A549 (cell line): Measurements from ENCODE around the gene EAF1. TPM values are rescaled to one million over a fixed set of nuclear protein-coding genes. Genes with fewer than 3 reads are reported as not detected.
"Not testable (repeated sequence)": the region's sequence is repeated elsewhere in the genome, so short reads cannot be mapped to it uniquely, and the experiment has no call there.

Experiments
- ATAC-seq, 2 experiments: fragments of 200-7000 bp in 1 of 2; fragments of >200 bp in 1 of 2; cut with Nextera tagmentation in 1 of 2; cut with Tn5 transposase in 1 of 2; 3 replicates each; pipeline versions ENCODE4 v1.8.0 to v1.9.1; 2018 to 2020; ENCODE audit warnings: mild to moderate bottlenecking in 1 of 2, moderate library complexity in 1 of 2
- CTCF ChIA-PET: fragments of 300-600 bp; sonication (Branson Sonifier 250); formaldehyde crosslinking; extraction: SDS; loops from one replicate; lab custom pipeline; 2021; ENCODE audit warnings: antibody characterized with exemption, inconsistent platforms; lab: Yijun Ruan, JAX
- POLR2A ChIA-PET: fragments of 350-600 bp; formaldehyde crosslinking; extraction: SDS; loops from one replicate; lab custom pipeline; 2021; ENCODE audit warnings: antibody characterized with exemption, inconsistent platforms; lab: Yijun Ruan, JAX
- DNase-seq, 2 experiments: peaks; one replicate each; pipeline versions ENCODE4 v3.0.0 to v3.0.0-alpha.2; 2011 to 2016; ENCODE audit warnings: low read depth in 1 of 2, low spot score in 1 of 2
- FAIRE-seq: peaks from 2 replicates; lab custom pipeline; 2011; peaks lifted over from hg19 to GRCh38; lab: Jason Lieb, UNC
- H3K27ac ChIP-seq, 2 experiments: fragments of >200 bp; sonication (Bioruptor Twin); formaldehyde crosslinking; 3 replicates each; pipeline ENCODE4 v1.5.1; 2016 to 2017
- H3K4me1 ChIP-seq: fragments of >200 bp; sonication (Bioruptor Twin); formaldehyde crosslinking; 3 replicates; pipeline ENCODE4 v1.6.1; 2016
- H3K4me2 ChIP-seq: fragments of >200 bp; sonication (Bioruptor Twin); formaldehyde crosslinking; 3 replicates; pipeline ENCODE4 v1.6.1; 2016
- H3K4me3 ChIP-seq: fragments of >200 bp; sonication (Bioruptor Twin); formaldehyde crosslinking; 3 replicates; pipeline ENCODE4 v1.5.1; 2016
- H3K9me3 ChIP-seq: fragments of >200 bp; sonication (Bioruptor Twin); formaldehyde crosslinking; 3 replicates; pipeline ENCODE4 v1.6.1; 2016
- BHLHE40 ChIP-seq: IDR thresholded peaks from 2 replicates; pipeline ENCODE4 v1.6.1; 2012; ENCODE audit warnings: low read depth, low read length, inconsistent platforms
- CEBPB ChIP-seq, 2 experiments: fragments of >200 bp in 1 of 2; sonication (Bioruptor Twin) in 1 of 2; formaldehyde crosslinking in 1 of 2; IDR thresholded peaks; 2 replicates each; pipeline ENCODE4 v1.6.1; 2012 to 2016
- CHD2 ChIP-seq: fragments of 150-350 bp; IDR thresholded peaks from 2 replicates; pipeline ENCODE4 v1.6.1; 2014; ENCODE audit warnings: low read length; ENCODE audit not compliant: partially characterized antibody
- FOSL2 ChIP-seq, 2 experiments: fragments of 450-650 bp in 1 of 2; fragments of >200 bp in 1 of 2; sonication (Bioruptor Twin) in 1 of 2; formaldehyde crosslinking; IDR thresholded peaks; 2 replicates each; pipeline versions ENCODE4 v1.5.0 to v1.6.1; 2016 to 2020; ENCODE audit warnings: mild to moderate bottlenecking in 1 of 2, moderate library complexity in 1 of 2
- KDM1A ChIP-seq: fragments of 200-600 bp; sonication (generic); IDR thresholded peaks from 2 replicates; pipeline ENCODE4 v1.6.1; 2016; ENCODE audit warnings: low read depth, mild to moderate bottlenecking
- NFE2L2 ChIP-seq: fragments of 150-350 bp; conservative IDR thresholded peaks from 2 replicates; pipeline ENCODE4 v1.6.1; 2014; ENCODE audit warnings: low read length
- NPAS2 ChIP-seq: fragments of 250-450 bp; sonication (Bioruptor Pico); IDR thresholded peaks from 2 replicates; pipeline ENCODE4 v1.8.0; 2022; ENCODE audit warnings: mild to moderate bottlenecking, moderate library complexity, borderline replicate concordance
- NR3C1 ChIP-seq: fragments of >200 bp; sonication (Bioruptor Twin); formaldehyde crosslinking; IDR thresholded peaks from 3 replicates; pipeline ENCODE4 v1.6.1; 2017
- PHF8 ChIP-seq: fragments of 200-600 bp; sonication (generic); IDR thresholded peaks from 2 replicates; pipeline ENCODE4 v1.6.1; 2016; ENCODE audit warnings: low read depth, mild to moderate bottlenecking, antibody characterized with exemption, moderate library complexity, borderline replicate concordance
- POLR2AphosphoS2 ChIP-seq: conservative IDR thresholded peaks from 2 replicates; pipeline ENCODE4 v1.6.1; 2012; ENCODE audit warnings: low read length, improper control_type of control experiment, inconsistent platforms
- RNF2 ChIP-seq: fragments of 200-600 bp; sonication (generic); IDR thresholded peaks from 2 replicates; pipeline ENCODE4 v1.6.1; 2016; ENCODE audit warnings: low read depth, mild to moderate bottlenecking, antibody characterized with exemption, moderate library complexity, borderline replicate concordance
- TP53 ChIP-seq: fragments of 250-450 bp; sonication (Bioruptor Pico); IDR thresholded peaks from 2 replicates; pipeline ENCODE4 v1.5.0; 2021; ENCODE audit warnings: mild to moderate bottlenecking, moderate library complexity
- WGBS: methylation state at CpG from one replicate; pipeline ENCODE4 v1.1.6; 2017; ENCODE audit errors: missing lambda C conversion rate; 5-methylcytosine and 5-hydroxymethylcytosine counted together
- polyA plus RNA-seq, 4 experiments: library from polyadenylated mRNA; depleted of rRNA in 3 of 4; stranded (reverse); fragments of >200 nt; fragmentation: RNase III in 1 of 4; extraction: RNeasy Plus Mini Kit Qiagen cat#74134 plus additional on column Dnase treatment in 1 of 4; gene quantifications; 2 replicates in 3 of 4; 3 replicates in 1 of 4; pipeline ENCODE4 v1.2.3, GENCODE V29; 2011 to 2017
- TF ChIP-seq, protein P1 (sequence below): fragments of >200 bp; sonication (Bioruptor Twin); formaldehyde crosslinking; IDR thresholded peaks from 3 replicates; pipeline ENCODE4 v1.5.1; 2016
- TF ChIP-seq, protein P2 (sequence below): fragments of 150-350 bp; IDR thresholded peaks from 2 replicates; pipeline ENCODE4 v1.6.1; 2014; ENCODE audit warnings: low read depth, mild to moderate bottlenecking, low read length
- TF ChIP-seq, protein P3 (sequence below): fragments of 250-450 bp; sonication (Bioruptor Pico); IDR thresholded peaks from 2 replicates; pipeline ENCODE4 v1.5.0; 2020; ENCODE audit warnings: low read depth, mild to moderate bottlenecking, moderate library complexity
- TF ChIP-seq, protein P4 (sequence below): IDR thresholded peaks from 2 replicates; pipeline ENCODE4 v1.6.1; 2012
- TF ChIP-seq, protein P5 (sequence below): fragments of >200 bp; sonication (Bioruptor Twin); formaldehyde crosslinking; IDR thresholded peaks from 2 replicates; pipeline ENCODE4 v1.6.1; 2016
- TF ChIP-seq, protein P6 (sequence below): IDR thresholded peaks from 2 replicates; pipeline ENCODE4 v1.6.1; 2012
- TF ChIP-seq, protein P7 (sequence below): fragments of 250-450 bp; sonication (Bioruptor Pico); IDR thresholded peaks from 2 replicates; pipeline ENCODE4 v1.5.0; 2021; ENCODE audit warnings: mild to moderate bottlenecking, moderate library complexity, borderline replicate concordance

EAF1 gene
- polyA plus RNA-seq, 2 of the 4 experiments (the other 2 are of a cell fraction), result 13.9 to 20.7 TPM

DNA sequence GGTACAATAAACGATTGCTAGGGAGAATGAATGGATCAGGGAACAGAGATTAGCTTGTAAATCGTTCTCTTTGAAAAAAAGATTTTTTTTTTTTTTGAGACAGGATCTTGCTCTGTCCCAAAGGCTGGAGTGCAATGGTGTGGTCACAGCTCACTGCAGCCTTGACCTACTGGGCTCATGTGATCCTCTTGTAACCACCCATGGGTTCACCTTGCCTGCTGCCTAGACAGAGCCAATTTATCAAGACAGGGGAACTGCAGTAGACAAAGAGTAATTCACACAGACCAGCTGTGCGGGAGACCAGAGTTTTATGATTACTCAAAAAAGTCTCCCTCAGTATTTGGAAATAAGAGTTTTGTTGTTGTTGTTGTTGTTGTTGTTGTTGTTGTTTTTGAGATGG, 39.7 kb upstream of the EAF1 start:
- H3K27ac ChIP-seq, result no peak overlapping the region
- H3K4me1 ChIP-seq, result no peaks in the 10 kb centered on the region
- 53% methylated on average over 3 of the region's 3 CpGs for WGBS
- DNase-seq (no peak), FAIRE-seq (no peak), ATAC-seq (no peak)
- POLR2A ChIA-PET, result no interaction called here
- no peak overlapping the region for H3K4me3 ChIP-seq
- TF ChIP-seq POLR2AphosphoS2 (no peak), KDM1A (no peak), RNF2 (no peak), NPAS2 (CRISPR knock-in tag) (no peak), PHF8 (no peak)
- TF ChIP-seq, protein P1, sequence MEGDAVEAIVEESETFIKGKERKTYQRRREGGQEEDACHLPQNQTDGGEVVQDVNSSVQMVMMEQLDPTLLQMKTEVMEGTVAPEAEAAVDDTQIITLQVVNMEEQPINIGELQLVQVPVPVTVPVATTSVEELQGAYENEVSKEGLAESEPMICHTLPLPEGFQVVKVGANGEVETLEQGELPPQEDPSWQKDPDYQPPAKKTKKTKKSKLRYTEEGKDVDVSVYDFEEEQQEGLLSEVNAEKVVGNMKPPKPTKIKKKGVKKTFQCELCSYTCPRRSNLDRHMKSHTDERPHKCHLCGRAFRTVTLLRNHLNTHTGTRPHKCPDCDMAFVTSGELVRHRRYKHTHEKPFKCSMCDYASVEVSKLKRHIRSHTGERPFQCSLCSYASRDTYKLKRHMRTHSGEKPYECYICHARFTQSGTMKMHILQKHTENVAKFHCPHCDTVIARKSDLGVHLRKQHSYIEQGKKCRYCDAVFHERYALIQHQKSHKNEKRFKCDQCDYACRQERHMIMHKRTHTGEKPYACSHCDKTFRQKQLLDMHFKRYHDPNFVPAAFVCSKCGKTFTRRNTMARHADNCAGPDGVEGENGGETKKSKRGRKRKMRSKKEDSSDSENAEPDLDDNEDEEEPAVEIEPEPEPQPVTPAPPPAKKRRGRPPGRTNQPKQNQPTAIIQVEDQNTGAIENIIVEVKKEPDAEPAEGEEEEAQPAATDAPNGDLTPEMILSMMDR, result no peak
- TF ChIP-seq, protein P2, sequence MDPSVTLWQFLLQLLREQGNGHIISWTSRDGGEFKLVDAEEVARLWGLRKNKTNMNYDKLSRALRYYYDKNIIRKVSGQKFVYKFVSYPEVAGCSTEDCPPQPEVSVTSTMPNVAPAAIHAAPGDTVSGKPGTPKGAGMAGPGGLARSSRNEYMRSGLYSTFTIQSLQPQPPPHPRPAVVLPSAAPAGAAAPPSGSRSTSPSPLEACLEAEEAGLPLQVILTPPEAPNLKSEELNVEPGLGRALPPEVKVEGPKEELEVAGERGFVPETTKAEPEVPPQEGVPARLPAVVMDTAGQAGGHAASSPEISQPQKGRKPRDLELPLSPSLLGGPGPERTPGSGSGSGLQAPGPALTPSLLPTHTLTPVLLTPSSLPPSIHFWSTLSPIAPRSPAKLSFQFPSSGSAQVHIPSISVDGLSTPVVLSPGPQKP, result no peak
- no peak overlapping the region for H3K4me2 ChIP-seq
- CTCF ChIA-PET, result interaction anchor here (1.0 to 2.9 kb wide), 5 partner anchors 8 to 240 kb away, joined by 3 to 20 read pairs (median 12); no protein-coding TSS in a partner anchor
- H3K9me3 ChIP-seq, result peaks cover 11% of the 10 kb centered on the region; the same call in 1 of the 3 replicates

DNA sequence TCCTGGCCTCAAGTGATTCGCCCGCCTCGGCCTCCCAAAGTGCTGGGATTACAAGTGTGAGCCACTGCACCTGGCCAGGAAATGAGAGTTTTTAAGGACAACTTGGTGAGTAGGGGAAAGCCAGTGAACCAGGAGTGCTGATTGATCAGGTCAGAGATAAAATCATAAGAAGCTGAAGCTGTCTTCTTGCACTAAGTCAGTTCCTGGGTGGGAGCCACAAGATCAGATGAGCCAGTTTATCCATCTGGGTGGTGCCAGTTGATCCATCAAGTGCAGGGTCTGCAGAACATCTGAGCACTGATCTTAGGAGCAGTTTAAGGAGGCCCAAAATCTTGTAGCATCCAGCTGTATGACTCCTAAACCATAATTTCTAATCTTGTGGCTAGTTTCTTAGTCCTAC, 39.1 kb upstream of the EAF1 start:
- H3K4me1 ChIP-seq, ATAC-seq, H3K4me3 ChIP-seq, FAIRE-seq, POLR2A ChIA-PET, H3K4me2 ChIP-seq, DNase-seq, H3K27ac ChIP-seq: not testable (repeated sequence)
- 100% methylated on average over 3 of the region's 3 CpGs for whole genome bisulfite sequencing
- CTCF ChIA-PET, result interaction anchor here (1.3 to 2.9 kb wide), 4 partner anchors 9 to 121 kb away, joined by 5 to 20 read pairs (median 12); no protein-coding TSS in a partner anchor
- H3K9me3 ChIP-seq, result peaks cover 11% of the 10 kb centered on the region; the same call in 1 of the 3 replicates

DNA sequence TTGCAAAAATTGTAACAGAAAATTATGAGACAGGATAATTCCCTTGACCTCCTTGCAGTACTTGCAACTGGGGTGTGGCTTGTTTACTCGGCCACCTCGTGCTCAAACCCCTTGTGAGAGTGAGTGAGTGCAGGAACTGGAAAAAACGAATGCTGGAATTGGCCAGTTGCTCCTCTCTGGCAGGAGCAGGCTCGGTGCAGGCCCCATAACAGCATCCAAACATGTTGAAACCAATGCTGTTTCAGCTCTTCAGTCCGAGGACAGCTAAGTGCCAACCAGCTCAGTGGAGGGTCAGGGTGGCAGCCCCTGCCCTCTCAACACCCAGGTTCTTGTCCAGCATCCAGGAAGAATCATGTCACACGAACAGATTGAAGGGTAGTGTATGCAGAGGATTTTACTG, 36.9 kb upstream of the EAF1 start:
- ChIA-PET CTCF (interaction anchor here (1.6 to 2.6 kb wide), 2 partner anchors 16 to 123 kb away, joined by 5 to 8 read pairs; no protein-coding TSS in a partner anchor), POLR2A (no interaction called here)
- no peak for FAIRE-seq
- ATAC-seq, result no peak; a peak in 1 of 6 replicates
- TF ChIP-seq, protein P3, sequence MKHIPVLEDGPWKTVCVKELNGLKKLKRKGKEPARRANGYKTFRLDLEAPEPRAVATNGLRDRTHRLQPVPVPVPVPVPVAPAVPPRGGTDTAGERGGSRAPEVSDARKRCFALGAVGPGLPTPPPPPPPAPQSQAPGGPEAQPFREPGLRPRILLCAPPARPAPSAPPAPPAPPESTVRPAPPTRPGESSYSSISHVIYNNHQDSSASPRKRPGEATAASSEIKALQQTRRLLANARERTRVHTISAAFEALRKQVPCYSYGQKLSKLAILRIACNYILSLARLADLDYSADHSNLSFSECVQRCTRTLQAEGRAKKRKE (CRISPR knock-in tag), result no peak
- Histone ChIP-seq H3K9me3 (peaks cover 11% of the 10 kb centered on the region; the same call in 1 of the 3 replicates), H3K4me3 (no peak overlapping the region), H3K27ac (no peak overlapping the region), H3K4me2 (no peak overlapping the region), H3K4me1 (no peaks in the 10 kb centered on the region)
- WGBS, result 29% methylated on average over 6 of the region's 6 CpGs
- no peak for DNase-seq

DNA sequence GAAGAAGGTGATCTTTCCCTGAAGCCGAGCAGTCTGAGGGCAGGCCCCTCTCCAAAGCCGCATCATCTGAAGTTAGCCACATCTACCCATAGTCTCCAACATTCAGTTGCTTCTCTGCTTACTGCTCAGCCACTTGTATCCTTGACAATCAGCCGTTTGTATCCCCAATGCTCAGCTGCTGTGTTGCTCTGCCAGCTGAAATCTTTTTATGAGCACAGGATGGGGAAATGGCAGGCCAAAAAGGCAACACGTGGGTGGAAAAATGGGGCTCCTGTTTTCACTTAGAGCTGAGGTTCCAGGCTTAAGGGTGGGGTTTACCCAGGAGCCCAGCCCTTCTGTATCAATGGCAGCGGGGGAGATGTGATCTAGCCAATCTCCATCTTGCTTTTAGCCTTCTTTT, 36.4 kb upstream of the EAF1 start:
- WGBS, result 62% methylated on average over 5 of the region's 5 CpGs
- no peak for FAIRE-seq
- TF ChIP-seq NR3C1, result no peak
- TF ChIP-seq, protein P4, sequence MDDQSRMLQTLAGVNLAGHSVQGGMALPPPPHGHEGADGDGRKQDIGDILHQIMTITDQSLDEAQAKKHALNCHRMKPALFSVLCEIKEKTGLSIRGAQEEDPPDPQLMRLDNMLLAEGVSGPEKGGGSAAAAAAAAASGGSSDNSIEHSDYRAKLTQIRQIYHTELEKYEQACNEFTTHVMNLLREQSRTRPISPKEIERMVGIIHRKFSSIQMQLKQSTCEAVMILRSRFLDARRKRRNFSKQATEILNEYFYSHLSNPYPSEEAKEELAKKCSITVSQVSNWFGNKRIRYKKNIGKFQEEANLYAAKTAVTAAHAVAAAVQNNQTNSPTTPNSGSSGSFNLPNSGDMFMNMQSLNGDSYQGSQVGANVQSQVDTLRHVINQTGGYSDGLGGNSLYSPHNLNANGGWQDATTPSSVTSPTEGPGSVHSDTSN, result no peak
- TF ChIP-seq CHD2, result no peak
- no peak for TF ChIP-seq BHLHE40
- TF ChIP-seq RNF2, result no peak
- no peak for TF ChIP-seq FOSL2 (IDR thresholded peaks at IDR 0.05)
- no peak for TF ChIP-seq FOSL2 (CRISPR knock-in tag; IDR thresholded peaks at IDR 0.05)
- TF ChIP-seq TP53 (CRISPR knock-in tag), result no peak
- TF ChIP-seq, protein P3 (CRISPR knock-in tag), result no peak
- TF ChIP-seq NFE2L2, result no peak
- TF ChIP-seq CEBPB (IDR thresholded peaks at IDR 0.05), result no peak
- TF ChIP-seq, protein P5, sequence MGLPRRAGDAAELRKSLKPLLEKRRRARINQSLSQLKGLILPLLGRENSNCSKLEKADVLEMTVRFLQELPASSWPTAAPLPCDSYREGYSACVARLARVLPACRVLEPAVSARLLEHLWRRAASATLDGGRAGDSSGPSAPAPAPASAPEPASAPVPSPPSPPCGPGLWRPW, result no peak
- TF ChIP-seq, protein P6, sequence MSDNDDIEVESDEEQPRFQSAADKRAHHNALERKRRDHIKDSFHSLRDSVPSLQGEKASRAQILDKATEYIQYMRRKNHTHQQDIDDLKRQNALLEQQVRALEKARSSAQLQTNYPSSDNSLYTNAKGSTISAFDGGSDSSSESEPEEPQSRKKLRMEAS, result no peak
- no peak for TF ChIP-seq POLR2AphosphoS2
- TF ChIP-seq, protein P7, sequence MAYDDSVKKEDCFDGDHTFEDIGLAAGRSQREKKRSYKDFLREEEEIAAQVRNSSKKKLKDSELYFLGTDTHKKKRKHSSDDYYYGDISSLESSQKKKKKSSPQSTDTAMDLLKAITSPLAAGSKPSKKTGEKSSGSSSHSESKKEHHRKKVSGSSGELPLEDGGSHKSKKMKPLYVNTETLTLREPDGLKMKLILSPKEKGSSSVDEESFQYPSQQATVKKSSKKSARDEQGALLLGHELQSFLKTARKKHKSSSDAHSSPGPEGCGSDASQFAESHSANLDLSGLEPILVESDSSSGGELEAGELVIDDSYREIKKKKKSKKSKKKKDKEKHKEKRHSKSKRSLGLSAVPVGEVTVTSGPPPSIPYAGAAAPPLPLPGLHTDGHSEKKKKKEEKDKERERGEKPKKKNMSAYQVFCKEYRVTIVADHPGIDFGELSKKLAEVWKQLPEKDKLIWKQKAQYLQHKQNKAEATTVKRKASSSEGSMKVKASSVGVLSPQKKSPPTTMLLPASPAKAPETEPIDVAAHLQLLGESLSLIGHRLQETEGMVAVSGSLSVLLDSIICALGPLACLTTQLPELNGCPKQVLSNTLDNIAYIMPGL (CRISPR knock-in tag), result no peak
- no peak for TF ChIP-seq PHF8

More for the DNA sequence above, 36.4 kb upstream of the EAF1 start:
- ChIA-PET POLR2A (no interaction called here), CTCF (interaction anchor here (1.6 to 2.6 kb wide), 2 partner anchors 15 to 123 kb away, joined by 5 to 8 read pairs; no protein-coding TSS in a partner anchor)
- Histone ChIP-seq H3K27ac (no peak overlapping the region), H3K9me3 (peaks cover 8% of the 10 kb centered on the region; the same call in 1 of the 3 replicates), H3K4me2 (no peak overlapping the region), H3K4me3 (no peak overlapping the region), H3K4me1 (no peaks in the 10 kb centered on the region)
- DNase-seq, result no peak
- ATAC-seq, result no peak
